AG20443 (cell line): ENCODE measurements around the gene CADPS2.

Experiments used
- DNase-seq: peaks from one replicate; pipeline ENCODE4 v3.0.0; 2012; ENCODE audit warnings: low spot score, mixed read lengths

CADPS2 gene

DNA sequence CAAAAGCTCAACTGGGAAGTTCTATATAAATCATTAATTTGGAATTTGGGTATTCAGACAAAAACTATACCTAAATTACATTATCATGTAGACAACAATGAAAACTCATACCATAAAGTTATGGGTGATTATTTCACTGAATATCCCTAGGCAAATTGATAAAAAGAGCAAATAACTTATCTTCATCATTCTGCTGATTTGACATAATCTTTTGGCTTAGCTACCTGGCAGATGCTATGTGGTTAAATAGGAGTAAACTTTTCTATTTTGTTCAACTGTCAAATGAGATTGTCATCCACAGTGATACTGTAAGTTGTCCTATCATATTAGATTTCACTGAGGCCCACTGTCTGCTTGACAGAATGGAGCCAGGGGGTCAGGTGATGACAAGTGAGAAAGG is 432.8 kb downstream of the CADPS2 start:
- DNase-seq, result no peak

DNA sequence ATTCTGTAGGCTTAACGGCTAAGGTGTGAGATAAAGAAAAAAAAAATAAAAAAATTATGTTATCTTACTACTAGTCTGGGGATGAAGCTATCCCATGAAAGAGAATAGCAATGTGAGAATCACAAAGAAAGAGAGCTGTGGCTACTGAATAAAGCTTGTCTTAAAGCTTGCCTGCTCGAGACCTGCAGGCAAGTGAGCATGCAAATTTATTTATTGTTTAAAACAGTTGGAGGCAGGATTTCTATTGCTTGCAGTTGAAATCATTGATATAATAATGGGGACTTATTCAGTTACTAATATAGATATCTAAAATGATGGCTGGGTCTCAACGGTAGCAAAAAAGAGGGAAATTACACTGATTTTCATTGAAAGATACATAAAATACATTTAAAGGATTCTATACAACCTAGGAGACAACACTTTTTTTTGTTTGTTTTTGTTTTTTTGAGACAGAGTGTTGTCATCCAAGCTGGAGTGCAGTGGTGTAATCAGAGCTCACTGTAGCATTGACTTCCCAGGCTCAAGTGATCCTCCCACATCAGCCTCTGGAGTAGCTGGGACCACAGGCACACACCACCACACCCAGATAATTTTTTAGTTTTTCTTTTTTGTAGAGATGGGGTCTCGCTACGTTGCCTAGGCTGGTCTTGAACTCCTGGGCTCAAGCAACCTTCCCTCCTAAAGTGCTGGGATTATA is 437.2 kb downstream of the CADPS2 start:
- DNase-seq, result no peak

DNA sequence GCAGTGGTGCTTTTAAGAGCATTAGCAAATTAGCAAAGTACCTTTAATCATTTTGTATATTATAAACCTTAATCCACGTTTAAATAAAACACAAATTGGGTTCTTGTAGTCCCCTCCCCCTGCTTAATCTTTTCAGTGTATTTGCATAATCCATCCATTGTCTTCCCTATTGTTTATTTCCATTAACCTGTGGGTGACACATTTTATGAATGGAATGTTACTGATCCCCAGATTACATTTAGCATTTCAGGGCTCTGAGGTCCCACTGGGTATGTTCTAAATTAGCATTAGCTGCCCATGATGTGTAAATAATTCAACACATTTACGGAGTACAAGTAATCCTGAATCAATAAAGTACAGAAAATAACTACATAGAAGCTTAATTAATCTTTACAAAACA is 443.3 kb downstream of the CADPS2 start:
- DNase-seq, result no peak

DNA sequence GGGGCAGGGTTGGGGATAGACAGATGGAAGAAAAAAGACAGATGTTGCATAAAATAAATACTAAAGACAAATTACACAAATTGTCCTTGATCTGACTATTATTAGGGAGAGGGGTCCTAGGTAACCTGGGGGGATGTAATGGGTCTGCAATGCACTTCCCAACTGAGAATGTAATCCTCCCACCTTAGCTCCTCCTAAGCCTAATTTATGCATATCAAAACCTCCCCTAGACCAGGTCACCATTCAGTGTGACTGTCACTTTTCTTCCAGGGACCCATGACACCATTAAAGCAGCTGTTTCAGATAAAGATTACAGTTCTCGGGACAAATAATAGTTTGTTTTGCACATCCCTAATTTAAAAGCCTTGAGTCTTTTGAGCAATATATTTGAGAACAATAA is 447.8 kb downstream of the CADPS2 start:
- DNase-seq, result no peak

DNA sequence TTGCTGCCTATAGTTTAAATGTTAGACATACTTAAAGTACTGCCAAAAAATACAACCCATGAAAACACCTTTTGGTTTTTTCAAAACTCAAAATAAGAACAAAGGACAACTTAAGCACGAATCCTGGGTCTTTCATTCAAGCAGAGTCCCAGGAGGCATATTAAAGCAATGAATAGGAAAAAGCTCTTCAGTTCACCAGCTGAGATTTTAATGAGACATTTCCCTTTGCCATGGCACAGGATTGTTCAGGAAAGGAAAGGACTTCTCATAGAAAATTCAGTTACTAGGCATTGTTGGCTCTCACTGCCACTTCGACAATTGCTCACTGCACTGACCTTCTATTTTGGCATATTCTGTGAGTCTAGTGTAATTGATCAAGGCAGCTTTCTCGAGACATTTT is 448.3 kb downstream of the CADPS2 start:
- DNase-seq, result no peak

DNA sequence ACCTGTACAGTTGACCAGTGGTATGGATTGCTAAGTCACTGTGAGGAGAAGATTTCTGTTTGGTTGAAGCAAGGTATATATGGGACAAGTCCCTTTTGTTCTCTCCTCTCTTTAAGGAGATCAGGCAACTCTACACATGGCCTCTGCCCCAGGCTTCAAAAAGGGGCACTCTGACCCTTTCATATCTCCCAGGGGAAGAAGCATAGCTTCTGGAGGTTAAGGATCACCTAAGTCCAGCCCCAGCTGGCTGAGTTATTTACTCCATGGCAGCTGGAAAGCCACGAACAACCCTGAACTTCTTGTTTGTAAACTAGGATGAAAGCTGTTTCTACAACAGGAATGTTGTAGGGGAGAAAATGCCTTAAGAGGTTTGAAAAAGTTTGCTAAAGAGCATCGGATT is 452.5 kb downstream of the CADPS2 start:
- DNase-seq, result no peak

DNA sequence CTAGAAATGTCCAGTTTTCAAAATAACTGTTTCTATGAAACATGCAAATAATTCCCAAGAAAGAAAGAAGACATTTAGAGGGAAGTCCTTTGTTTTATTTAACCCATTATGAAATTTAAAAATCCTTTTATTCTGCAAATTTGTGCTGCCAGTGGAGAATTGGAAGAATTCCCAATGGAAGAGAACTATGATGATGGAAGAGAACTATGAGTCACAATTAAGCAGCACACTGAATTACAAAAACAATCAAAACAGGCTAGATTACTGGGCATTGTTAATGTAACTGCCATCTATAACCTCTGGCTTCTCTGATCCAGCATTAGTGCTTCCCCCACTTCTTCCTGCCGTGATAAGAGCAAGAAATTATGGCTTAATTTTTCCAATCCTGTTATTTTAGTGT is 455.6 kb downstream of the CADPS2 start:
- no peak for DNase-seq

DNA sequence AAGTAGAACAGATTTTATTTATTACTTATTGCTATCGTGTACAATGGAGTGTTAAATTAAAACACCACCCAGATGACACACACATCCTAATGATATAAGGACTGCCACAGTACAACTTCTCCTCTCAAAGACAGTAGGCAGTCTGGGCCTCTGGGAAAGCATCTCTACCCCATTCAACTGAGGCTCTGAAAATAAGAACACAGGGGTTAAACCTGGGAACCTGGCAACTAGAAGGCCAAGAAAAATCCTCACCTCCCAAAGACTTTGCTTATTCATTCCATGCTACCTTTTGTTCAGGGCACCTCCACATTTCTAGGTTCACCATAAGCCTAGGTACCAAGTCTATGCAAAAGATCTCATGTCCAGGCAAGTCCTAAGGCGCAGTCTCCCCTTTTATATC is 456.3 kb downstream of the CADPS2 start:
- no peak for DNase-seq

DNA sequence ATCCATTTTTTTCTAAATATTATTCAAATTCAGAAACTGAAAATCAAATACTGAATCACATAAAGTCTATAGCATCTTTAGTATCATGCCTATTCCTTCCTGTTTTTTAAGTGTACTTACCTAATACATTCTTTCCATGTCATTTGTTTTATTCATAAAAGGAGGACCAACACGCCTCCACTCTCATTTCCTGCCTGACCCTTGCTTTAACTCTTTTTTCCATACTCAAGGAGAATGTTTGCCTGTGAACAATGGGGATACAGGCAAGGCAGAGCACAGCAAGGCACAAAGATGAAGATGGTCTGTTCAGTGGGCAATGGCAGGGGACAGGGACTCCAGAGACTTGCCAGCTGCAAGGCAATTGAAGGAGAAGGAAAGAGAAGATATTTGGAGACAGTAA is 460.5 kb downstream of the CADPS2 start:
- DNase-seq, result no peak

DNA sequence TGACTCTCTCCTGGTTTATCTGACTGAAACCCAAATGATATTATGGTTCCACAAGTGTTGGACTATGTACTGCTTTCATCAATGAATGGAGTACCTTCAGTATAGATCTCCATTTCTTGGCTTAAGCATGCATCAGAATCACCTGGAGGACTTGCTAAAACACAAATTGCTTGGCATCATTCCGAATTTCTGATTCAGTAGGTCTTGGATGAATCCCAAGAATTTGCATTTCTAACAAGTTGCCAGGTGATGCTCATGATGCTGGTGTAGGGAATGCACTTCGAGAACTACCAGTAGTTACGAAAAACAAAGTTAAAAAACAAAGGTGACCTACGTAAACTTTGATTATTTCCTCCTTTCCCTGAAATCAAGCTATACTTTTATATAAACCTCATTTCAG is 462.7 kb downstream of the CADPS2 start:
- no peak for DNase-seq

DNA sequence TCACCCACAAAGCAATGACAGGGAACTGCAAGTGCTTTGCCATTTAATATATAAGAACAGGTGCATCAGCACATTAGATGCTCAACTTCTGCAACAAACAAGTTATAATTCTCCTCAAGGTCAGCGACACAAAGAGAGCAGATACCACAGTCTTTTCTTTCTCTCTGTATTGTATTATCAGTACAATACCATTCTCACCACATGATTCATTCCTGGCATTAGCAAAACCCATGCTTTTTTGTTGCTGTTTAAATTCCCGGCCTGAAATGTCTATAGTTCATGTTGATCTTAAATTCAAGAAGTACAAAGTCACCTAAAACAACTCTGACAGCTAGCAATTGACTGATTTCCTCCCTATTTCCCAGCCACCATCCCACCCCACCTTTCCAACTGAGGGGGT is 469.9 kb downstream of the CADPS2 start:
- DNase-seq, result no peak

DNA sequence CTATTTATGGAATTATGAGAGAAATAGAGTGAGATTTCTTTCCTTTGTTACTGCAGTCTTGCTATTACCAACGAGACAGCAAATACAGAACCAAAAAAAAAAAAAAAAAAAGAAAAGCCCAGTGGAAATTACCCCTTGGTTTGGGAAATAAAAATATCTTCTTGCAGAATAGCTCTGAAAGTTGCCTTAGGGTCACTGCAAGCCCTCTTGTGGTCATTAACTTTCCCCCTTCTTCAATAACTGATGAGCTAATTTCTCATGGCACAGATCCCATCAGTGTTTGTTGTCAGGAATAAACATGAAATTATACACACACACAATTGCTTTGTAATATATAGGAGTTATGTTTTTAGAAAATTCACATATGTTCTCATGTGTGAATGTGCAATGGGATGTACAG is 470.8 kb downstream of the CADPS2 start:
- no peak for DNase-seq

DNA sequence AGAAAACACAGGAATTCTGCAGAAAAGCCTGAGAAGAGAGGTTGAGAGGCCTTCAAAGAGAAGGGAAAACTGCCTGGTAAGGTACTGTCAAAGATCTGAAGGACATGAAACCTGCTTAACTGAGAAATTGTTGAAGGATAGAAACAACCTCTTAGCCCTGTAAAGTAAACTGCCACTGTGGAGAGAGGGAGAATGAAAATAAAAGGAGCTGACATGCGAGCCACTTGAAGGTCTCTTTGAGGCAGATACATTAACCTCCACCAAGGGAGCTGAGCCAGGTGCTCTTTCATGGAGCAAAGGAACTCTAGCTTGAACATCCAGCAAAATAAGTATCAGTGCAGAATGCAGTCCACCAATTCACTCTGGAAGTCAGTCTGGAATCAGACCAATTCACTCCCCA is 472.9 kb downstream of the CADPS2 start:
- DNase-seq, result no peak

DNA sequence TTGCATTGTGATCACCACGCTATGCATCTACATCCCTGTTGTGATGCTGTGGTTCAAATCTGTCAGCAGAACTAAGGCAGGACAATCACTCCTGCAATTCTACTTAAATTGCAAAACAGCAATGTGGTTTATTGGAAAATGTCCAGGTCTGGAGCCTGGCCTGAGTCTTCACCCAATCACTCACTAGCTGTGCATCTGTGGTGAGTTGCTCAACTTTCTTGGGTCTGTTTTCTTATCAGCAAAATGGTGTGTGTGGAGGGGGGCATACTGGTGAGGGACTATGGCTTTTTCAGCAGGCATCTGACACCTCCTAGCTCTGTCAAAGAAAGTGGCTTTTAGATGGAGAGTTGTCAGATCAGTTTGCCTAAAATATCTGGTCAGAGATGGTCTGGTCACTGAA is 473.4 kb downstream of the CADPS2 start:
- DNase-seq, result peak; percentile 28

DNA sequence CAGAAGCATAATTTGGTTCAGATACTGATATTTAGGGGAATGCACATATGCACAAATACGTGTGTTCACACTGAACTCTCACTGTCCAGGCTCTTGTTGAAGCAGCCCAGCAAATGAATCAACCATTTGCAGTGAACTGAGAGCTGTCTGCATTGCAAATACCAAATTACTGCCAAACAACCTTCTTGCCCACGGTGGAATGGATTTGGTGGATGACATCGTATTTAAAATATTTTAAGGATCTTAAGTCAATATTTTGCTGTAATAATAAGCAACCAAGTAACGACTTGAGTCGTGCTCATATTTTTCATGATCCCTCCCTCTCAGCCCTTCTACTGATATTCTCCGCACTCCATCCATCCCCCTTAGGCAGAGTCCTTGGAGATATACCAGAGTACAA is 473.8 kb downstream of the CADPS2 start:
- DNase-seq, result no peak

DNA sequence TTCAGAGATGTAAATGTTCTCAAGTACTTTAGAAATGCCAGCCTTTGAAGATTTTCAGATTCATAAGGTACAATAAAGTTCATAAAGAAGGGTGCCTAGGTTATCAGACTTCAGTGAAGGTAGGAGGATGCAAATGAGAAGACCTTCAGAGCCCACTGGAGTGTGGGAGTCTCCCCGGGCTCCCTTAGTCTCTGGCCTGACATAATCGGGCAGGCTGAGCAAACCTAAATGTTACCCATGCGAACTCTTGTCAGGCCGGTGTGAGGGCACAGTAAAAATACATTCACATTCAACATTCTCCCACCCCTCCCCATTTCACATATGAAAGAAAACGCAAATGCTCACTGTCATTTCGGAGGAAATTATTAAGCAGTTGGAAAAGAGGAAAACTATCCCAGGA is 479.1 kb downstream of the CADPS2 start:
- DNase-seq, result no peak

DNA sequence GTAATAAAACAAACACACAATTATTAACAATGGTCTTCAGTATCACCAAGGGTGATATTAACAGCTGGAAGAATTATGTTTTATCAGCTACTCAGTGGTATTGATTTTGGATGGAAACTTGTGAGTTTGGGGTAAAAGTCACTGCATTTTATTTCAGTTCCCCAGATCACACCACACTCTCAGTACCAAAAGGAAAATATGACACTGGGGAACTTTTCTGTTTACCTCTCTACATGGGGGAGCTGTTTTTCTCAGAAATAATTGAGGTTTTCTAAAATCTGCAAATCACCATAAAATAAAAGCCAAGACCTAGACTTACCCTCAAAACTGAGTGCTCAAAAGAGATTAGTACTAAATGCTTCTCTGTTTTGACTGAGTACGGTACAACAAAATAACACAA is 483.1 kb downstream of the CADPS2 start:
- DNase-seq, result no peak

DNA sequence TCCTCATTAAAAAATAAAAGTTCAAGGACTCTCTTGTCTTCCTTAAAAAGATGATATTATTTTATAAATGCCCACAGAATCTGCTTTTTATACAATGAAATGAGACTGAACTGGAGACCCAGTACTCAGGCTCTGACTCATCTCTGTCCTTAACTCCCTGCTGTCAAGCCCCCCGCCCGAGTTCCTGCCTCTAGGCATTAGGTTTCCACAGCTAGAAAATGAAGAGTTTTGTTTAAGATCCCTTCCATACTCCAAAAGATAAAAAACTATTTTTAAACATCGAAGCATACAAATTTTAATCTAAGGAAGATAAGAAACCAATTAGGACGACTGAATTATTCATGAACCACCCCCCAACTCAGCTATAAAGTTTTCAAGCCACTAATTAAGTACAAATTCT is 484.0 kb downstream of the CADPS2 start:
- no peak for DNase-seq

DNA sequence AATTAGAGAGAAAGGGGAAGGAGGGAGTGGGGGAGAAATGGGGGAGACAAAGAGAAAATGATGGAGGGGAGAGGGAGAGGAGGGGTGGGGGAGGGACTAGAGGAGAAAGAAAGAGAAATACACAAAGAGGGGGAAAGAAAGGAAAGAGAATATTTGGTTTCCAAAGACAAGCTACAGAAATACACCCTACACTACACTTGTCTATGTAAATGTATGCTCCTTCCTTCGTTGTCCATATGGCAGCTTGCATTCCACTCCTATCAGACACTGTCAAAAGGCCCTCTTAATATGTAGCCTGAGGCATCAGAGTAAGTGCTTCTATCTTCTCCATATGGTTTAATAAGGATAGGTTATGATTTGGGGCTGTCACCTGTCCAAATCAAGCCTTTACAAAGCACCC is 488.9 kb downstream of the CADPS2 start:
- DNase-seq, result no peak

DNA sequence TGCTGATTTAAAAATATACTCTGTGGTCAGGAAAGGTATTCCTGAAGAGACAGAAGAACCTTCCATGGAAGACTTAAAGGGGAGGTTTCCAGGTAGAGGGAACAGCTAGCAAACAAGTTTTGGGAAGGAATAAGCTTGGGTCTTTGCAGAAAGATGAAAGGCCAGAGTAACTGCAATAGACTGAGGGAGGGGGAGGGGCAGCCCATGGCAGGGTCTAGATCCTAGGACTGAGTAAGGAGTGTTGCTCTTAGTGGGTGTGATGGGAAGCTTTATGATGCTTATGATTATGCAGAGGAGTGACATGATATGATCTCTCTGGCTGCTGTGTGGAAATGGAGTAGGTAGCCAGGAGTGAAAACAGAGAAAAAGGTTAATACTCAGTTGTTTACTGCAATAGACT is 491.7 kb downstream of the CADPS2 start:
- no peak for DNase-seq

DNA sequence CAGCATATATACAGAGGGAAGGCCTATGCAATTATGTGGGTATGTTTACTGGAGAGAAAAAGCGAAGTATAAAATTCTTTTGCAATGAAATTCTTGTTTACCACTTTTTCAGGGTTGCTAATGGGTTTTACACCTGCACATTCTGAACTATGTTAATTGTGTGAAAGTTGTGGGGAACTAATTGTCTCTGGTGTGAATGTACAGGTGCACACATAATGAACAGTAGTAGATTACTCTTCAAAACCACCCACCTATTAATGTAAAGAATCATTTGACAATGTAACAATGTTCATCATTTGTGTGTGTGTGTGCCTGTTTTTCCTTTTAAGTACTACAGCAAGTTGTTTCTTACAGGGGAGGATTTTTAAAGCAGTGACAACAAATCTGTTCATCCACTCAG is 501.7 kb downstream of the CADPS2 start:
- DNase-seq, result no peak

DNA sequence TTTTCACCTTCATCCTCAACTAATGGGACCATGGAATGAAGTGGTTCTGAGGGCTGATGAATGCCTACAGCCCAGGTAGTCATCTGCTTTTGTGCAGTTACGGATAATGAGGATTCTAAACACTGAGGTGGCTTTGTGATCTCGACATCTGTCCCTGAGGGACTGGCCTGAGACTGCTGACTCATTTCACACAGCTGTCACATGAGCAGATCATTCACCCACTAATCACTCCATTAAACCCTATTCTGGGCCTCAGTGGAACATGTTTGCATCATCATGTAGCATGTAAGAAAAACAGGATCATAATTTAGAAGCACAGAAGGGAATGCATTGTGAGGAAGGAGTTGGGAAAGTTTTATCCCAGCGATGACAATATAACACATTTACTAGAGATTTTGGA is 502.3 kb downstream of the CADPS2 start:
- DNase-seq, result no peak

DNA sequence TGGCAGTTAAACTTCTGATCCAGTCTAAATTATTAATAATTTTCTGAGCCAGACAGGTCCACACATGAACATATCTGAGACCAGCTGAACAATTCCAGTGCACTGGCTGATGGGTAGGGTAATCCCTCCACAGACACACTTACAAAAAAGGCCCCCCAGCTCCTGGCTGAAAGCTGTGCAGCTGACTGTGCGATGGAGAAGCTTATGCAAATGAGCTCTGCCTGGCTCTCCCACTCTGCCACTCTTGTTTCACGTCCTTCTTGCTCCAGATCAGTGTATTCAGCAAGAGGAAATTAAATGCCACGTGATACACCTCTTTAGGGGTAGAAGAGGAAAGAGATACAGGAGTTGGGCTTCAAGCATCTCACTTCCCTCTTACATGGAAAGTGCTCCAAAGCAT is 505.3 kb downstream of the CADPS2 start:
- no peak for DNase-seq

DNA sequence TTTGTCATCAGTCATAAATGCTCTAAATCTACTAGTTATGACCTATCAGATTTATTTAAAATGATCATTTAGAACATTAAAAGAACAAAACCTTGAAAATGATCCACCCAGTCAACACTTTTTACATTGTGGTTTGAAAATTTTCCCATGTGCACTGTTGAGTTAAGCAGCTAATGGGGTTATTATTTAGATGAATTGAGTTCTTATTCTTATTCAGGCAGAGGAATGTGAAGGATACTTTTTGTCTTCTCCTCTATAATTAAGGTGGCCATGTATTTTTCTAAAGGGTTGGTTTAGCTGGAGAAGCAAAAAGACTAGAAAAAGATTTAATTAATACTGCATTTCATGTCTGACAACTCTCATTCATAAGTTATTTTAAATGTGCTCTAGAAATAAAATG is 506.8 kb downstream of the CADPS2 start:
- DNase-seq, result no peak

DNA sequence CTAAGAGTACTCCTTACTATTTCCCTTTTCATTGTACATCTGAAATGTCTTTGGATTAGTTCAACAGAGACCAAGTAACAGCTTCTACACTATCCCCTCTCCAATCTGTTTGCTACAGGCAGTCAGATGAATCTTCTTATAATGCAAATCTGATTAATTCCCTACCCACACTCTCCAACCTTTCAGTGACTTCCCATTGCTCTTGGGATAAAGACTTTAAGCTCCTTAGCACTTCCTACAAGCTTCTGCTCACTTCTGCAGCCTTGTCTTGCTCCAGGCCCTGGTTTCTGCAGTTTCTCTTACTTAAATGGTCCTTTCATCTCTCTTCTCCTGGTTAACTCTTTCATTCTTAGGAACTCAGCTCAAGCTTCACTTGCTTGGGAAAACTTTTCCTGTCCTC is 516.5 kb downstream of the CADPS2 start:
- no peak for DNase-seq
